ENCODE measurements around the gene KIF26B.
"Not testable (repeated sequence)": the region's sequence is repeated elsewhere in the genome, so short reads cannot be mapped to it uniquely, and the experiment has no call there.

The KIF26B gene

GRCh38 chr1:245356891-245357585 is 202.3 kb downstream of the KIF26B start:
- Histone ChIP-seq H3K27me3 (replicated peaks) (no peaks in the 10 kb centered on the region), H3K4me3 (ENCODE audit: low read depth, low read length) (no peak overlapping the region), H3K27ac (no peak overlapping the region), H3K36me3 (replicated peaks) (no peaks in the 10 kb centered on the region)
- in situ Hi-C loops (cut with HindIII; ENCODE audit: low pct_ligation_motif_present, low sequenced_read_pairs) = no loop called here
- TF ChIP-seq, protein P1, sequence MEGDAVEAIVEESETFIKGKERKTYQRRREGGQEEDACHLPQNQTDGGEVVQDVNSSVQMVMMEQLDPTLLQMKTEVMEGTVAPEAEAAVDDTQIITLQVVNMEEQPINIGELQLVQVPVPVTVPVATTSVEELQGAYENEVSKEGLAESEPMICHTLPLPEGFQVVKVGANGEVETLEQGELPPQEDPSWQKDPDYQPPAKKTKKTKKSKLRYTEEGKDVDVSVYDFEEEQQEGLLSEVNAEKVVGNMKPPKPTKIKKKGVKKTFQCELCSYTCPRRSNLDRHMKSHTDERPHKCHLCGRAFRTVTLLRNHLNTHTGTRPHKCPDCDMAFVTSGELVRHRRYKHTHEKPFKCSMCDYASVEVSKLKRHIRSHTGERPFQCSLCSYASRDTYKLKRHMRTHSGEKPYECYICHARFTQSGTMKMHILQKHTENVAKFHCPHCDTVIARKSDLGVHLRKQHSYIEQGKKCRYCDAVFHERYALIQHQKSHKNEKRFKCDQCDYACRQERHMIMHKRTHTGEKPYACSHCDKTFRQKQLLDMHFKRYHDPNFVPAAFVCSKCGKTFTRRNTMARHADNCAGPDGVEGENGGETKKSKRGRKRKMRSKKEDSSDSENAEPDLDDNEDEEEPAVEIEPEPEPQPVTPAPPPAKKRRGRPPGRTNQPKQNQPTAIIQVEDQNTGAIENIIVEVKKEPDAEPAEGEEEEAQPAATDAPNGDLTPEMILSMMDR (IDR thresholded peaks at IDR 0.05; ENCODE audit: low read depth, low read length, missing control alignments) = no peak
- DNase-seq = no peak

- H3K27me3 ChIP-seq (replicated peaks); H3K36me3 ChIP-seq (replicated peaks); H3K27ac ChIP-seq; in situ Hi-C loops (cut with HindIII; ENCODE audit: low pct_ligation_motif_present, low sequenced_read_pairs); DNase-seq; H3K4me3 ChIP-seq (ENCODE audit: low read depth, low read length): not testable (repeated sequence)
Measured at GRCh38 chr1:245359101-245359680, 204.4 kb downstream of the KIF26B start.

GRCh38 chr1:245361065-245361464 is 206.3 kb downstream of the KIF26B start:
- TF ChIP-seq, protein P1 (IDR thresholded peaks at IDR 0.05; ENCODE audit: low read depth, low read length, missing control alignments) = no peak
- H3K4me3 ChIP-seq (ENCODE audit: low read depth, low read length) = no peak overlapping the region
- no peaks in the 10 kb centered on the region for H3K36me3 ChIP-seq (replicated peaks)
- H3K27me3 ChIP-seq (replicated peaks) = no peaks in the 10 kb centered on the region
- in situ Hi-C loops (cut with HindIII; ENCODE audit: low pct_ligation_motif_present, low sequenced_read_pairs) = no loop called here
- no peak overlapping the region for H3K27ac ChIP-seq
- DNase-seq = no peak

DNA sequence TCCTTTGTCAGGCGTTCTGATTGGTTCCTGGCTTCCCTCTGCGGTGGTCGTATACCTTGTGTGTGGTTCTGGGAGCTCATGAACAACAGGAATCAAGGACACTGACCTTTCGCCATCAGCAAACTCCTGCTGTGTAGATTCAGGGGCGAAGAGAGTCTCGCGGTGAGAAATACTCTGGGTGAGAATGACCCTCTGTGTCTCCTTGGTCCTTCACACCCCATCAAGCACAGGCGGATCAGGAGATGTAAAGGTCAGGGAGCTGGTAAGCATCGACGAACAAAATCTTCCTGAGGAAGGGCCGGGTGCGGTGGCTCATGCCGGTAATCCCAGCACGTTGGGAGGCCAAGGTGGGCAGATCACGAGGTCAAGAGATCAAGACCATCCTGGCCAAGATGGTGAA is 207.2 kb downstream of the KIF26B start:
- Histone ChIP-seq H3K27me3 (replicated peaks) (no peaks in the 10 kb centered on the region), H3K27ac (no peak overlapping the region), H3K4me3 (ENCODE audit: low read depth, low read length) (no peak overlapping the region), H3K36me3 (replicated peaks) (no peaks in the 10 kb centered on the region)
- in situ Hi-C loops (cut with HindIII; ENCODE audit: low pct_ligation_motif_present, low sequenced_read_pairs) = no loop called here
- no peak for DNase-seq
- TF ChIP-seq, protein P1 (IDR thresholded peaks at IDR 0.05; ENCODE audit: low read depth, low read length, missing control alignments) = no peak

GRCh38 chr1:245363461-245364200 is 208.8 kb downstream of the KIF26B start:
- no peak for DNase-seq
- TF ChIP-seq, protein P1 (IDR thresholded peaks at IDR 0.05; ENCODE audit: low read depth, low read length, missing control alignments) = no peak
- H3K27ac ChIP-seq = no peak overlapping the region
- no peak overlapping the region for H3K4me3 ChIP-seq (ENCODE audit: low read depth, low read length)
- no peaks in the 10 kb centered on the region for H3K27me3 ChIP-seq (replicated peaks)
- H3K36me3 ChIP-seq (replicated peaks) = no peaks in the 10 kb centered on the region
- in situ Hi-C loops (cut with HindIII; ENCODE audit: low pct_ligation_motif_present, low sequenced_read_pairs) = no loop called here

All from brain microvascular endothelial cell (primary cell).